Colonic mucosa (tissue), 4 donors: ENCODE results near the gene SLC16A6. TPM values are rescaled to one million over a fixed set of nuclear protein-coding genes. Genes with fewer than 3 reads are reported as not detected.

Experiments used
- DNase-seq: peaks from one replicate; pipeline ENCODE4 v3.0.0-alpha.2; 2020
- H3K27ac ChIP-seq: fragments of 200-600 bp; one replicate; pipeline ENCODE4 v1.8.0; 2021
- H3K27me3 ChIP-seq: fragments of 200-600 bp; one replicate; pipeline ENCODE4 v1.8.0; 2021
- H3K36me3 ChIP-seq: fragments of 200-600 bp; one replicate; pipeline ENCODE4 v1.8.0; 2021
- H3K4me1 ChIP-seq: fragments of 200-600 bp; one replicate; pipeline ENCODE4 v1.8.0; 2021; ENCODE audit warnings: mild to moderate bottlenecking
- H3K4me3 ChIP-seq: fragments of 200-600 bp; one replicate; pipeline ENCODE4 v1.8.0; 2021
- H3K9ac ChIP-seq, 2 donors: one replicate each; pipeline ENCODE4 v1.7.0; 2013; ENCODE audit warnings: control low read depth in 2 of 2, low read depth in 2 of 2, low read length in 2 of 2
- H3K9me3 ChIP-seq: fragments of 200-600 bp; one replicate; pipeline ENCODE4 v1.8.0; 2021
- intact Hi-C: fragments of 100-400 bp; cut with DNase I; formaldehyde crosslinking; loops from one replicate; pipeline ENCODE4 v1.14.1; 2022
- total RNA-seq, 2 donors: library from RNA; stranded (reverse); fragmentation: NEBNext Ultra II Directional in 1 of 2; extraction: Animal tissue kit (Norgen Biotek cat#: 25700) in 1 of 2; gene quantifications; one replicate each; pipeline ENCODE4 v1.2.1, GENCODE V29; 2021
- TF ChIP-seq, protein P1 (sequence below): fragments of 200-600 bp; IDR thresholded peaks from one replicate; pipeline ENCODE4 v1.8.0; 2022; ENCODE audit warnings: antibody characterized with exemption, mild to moderate bottlenecking
- donor health status: healthy.
- donor health status: DM: no; HTN: no; CAD: no.
- donor health status: DM: no; HTN: no; CAD: no.

Gene SLC16A6
- total RNA-seq, 2 donors from 2014 or later = 0.15 to 0.19 TPM

DNA sequence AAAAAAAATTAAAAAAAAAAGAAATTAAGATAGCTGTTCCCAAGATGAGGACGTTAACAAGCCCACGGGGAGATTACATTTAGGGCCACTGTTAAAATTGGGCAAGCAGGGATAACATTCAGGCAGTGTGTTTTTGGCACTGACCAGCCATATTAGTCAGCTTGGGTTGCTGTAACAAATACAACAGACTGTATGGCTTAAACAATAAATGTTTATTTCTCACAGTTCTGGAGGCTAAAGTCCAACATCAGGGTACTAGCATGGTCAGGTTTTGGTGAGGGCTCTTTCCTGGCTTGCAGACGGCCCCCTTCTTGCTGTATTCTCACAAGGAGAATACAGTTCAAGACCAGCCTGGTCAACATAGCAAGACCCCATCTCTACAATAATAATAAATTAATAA, 31.7 kb upstream of the SLC16A6 start:
- no peaks in the 10 kb centered on the region for H3K27me3 ChIP-seq
- no peaks in the 10 kb centered on the region for H3K36me3 ChIP-seq
- no peak overlapping the region for H3K4me3 ChIP-seq
- DNase-seq = no peak
- intact Hi-C loops = no loop called here
- no peaks in the 10 kb centered on the region for H3K9me3 ChIP-seq
- TF ChIP-seq, protein P1, sequence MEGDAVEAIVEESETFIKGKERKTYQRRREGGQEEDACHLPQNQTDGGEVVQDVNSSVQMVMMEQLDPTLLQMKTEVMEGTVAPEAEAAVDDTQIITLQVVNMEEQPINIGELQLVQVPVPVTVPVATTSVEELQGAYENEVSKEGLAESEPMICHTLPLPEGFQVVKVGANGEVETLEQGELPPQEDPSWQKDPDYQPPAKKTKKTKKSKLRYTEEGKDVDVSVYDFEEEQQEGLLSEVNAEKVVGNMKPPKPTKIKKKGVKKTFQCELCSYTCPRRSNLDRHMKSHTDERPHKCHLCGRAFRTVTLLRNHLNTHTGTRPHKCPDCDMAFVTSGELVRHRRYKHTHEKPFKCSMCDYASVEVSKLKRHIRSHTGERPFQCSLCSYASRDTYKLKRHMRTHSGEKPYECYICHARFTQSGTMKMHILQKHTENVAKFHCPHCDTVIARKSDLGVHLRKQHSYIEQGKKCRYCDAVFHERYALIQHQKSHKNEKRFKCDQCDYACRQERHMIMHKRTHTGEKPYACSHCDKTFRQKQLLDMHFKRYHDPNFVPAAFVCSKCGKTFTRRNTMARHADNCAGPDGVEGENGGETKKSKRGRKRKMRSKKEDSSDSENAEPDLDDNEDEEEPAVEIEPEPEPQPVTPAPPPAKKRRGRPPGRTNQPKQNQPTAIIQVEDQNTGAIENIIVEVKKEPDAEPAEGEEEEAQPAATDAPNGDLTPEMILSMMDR = no peak
- no peaks in the 10 kb centered on the region for H3K4me1 ChIP-seq
- no peak overlapping the region for H3K27ac ChIP-seq
- H3K9ac ChIP-seq = no peak overlapping the region

DNA sequence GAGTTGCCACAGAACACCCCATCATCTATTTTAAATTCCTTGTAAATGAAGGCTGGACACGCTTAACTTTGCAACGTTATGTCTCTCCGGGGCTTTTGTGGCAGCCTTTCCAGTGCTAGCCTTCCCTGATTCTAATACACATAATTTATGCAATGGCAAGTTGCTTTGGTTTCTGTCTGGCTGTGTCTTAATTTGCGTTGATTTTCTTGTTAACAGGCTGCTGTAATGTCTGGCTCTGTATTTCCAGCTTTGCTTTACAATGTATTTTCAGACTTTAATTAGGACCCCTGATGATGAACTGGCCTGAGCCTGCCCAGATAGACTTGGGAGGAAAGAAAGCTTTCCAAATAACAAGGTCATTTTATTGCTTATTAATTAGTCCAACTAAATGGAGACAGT, 30.6 kb upstream of the SLC16A6 start:
- H3K27me3 ChIP-seq = no peaks in the 10 kb centered on the region
- no peak overlapping the region for H3K4me3 ChIP-seq
- DNase-seq = no peak
- no peaks in the 10 kb centered on the region for H3K36me3 ChIP-seq
- H3K4me1 ChIP-seq = no peaks in the 10 kb centered on the region
- intact Hi-C loops = no loop called here
- TF ChIP-seq, protein P1 = no peak
- H3K27ac ChIP-seq = no peak overlapping the region
- no peak overlapping the region for H3K9ac ChIP-seq
- H3K9me3 ChIP-seq = no peaks in the 10 kb centered on the region

DNA sequence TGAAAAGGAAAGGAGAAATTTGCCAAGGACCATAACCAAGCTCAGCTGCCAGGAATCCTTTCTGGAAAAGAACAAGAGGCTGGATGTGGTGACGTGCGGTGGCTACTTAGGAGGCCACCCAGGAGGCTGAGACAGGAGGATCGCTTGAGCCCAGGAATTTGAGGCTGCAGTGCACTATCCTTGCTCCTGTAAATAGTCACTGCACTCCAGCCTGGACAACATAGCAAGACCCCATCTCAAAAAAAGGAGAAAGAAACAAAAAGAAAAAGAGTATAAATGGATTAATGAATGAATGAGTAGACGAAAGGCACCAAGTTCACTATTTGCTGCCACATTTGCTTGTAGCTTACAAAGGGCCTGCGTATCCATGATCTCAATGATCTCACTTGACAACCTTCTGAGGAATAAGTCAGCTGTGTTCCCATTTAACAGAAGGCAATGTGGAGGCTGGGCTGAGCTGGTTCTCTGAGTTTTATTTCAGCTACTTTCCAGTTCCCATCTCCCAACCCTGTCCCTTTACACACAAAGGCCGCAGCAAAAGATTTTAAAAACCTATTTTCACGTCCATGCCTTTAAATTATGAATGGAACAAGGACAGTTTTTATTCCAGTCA, 30.1 kb upstream of the SLC16A6 start:
- H3K4me3 ChIP-seq = no peak overlapping the region
- H3K36me3 ChIP-seq = no peaks in the 10 kb centered on the region
- H3K9me3 ChIP-seq = no peaks in the 10 kb centered on the region
- H3K27me3 ChIP-seq = no peaks in the 10 kb centered on the region
- H3K9ac ChIP-seq = no peak overlapping the region
- H3K4me1 ChIP-seq = no peaks in the 10 kb centered on the region
- DNase-seq = no peak
- intact Hi-C loops = no loop called here
- TF ChIP-seq, protein P1 = no peak
- H3K27ac ChIP-seq = no peak overlapping the region

DNA sequence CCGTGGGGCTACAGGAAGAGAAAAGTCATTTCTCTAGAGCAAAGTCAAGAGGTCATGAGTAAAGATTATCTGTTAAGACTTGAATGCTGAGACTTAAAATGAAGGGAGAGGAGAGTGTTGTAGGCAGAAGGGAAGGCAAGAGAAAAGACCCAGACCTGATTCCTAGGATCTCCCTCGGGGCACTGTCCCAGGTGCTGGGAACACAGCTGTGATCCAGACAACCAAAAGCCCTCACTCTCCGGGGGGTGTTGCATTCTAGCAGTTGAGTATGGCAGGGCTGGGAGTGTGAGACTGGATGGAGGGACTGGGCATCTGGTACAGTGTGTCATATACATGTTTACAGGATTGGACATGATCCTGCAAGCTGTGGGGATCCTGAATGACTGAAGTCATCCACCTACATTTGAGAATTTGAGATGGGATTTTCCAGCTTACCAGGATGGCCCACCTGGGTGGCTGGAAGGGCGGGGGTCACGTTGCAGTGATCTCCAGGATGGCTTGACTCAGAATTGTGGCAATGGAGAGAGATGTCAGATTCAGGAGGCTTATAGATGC, 29.5 kb upstream of the SLC16A6 start:
- no peaks in the 10 kb centered on the region for H3K9me3 ChIP-seq
- H3K4me3 ChIP-seq = no peak overlapping the region
- no peak overlapping the region for H3K27ac ChIP-seq
- no peaks in the 10 kb centered on the region for H3K36me3 ChIP-seq
- no peak for DNase-seq
- no peak overlapping the region for H3K9ac ChIP-seq
- intact Hi-C loops = no loop called here
- TF ChIP-seq, protein P1 = no peak
- no peaks in the 10 kb centered on the region for H3K27me3 ChIP-seq
- H3K4me1 ChIP-seq = no peaks in the 10 kb centered on the region

DNA sequence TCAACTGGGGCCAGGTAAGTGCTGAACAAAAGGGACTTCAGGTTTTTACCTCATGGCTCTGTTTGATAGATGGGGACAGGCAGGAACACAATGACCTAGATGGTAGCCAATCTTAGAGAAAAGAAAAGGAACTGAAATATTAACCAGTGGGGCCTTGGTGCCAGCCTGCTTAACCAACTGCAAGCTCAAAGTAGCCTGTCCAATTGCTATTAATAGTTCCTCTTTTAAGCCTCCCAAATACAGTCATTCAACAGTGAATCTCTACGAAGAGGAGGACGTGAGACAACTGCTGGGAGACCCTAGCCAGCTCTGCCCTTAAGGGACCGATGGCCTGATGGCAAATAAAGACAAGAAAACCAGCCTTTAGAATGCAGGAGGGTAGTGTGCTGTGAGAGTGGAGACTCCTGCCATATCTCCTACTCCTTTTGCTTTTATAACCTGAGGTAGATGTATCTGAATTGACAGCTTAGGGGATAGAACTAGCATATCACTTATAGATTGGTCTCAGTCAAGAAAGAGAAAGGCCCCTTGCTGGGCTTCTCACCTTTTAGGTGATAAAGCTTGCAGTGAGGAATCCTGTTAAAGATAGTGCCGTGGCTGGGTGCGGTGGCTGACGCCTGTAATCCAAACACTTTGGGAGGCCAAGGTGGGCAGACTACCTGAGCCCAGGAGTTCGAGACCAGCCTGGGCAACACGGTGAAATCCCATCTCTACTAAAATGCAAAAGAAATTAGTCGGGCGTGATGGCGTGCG, 28.7 kb upstream of the SLC16A6 start:
- no peak for DNase-seq
- no peaks in the 10 kb centered on the region for H3K4me1 ChIP-seq
- H3K9me3 ChIP-seq = no peaks in the 10 kb centered on the region
- no peak overlapping the region for H3K27ac ChIP-seq
- H3K36me3 ChIP-seq = no peaks in the 10 kb centered on the region
- no peak overlapping the region for H3K4me3 ChIP-seq
- TF ChIP-seq, protein P1 = no peak
- no peak overlapping the region for H3K9ac ChIP-seq
- intact Hi-C loops = no loop called here
- no peaks in the 10 kb centered on the region for H3K27me3 ChIP-seq
